HepG2 (cell line): ENCODE measurements around the gene KLF11.

Source experiments
- KAT7 ChIP-seq: IDR thresholded peaks from 2 replicates; pipeline ENCODE4 v1.6.1; 2018; ENCODE audit warnings: borderline replicate concordance, missing compliant biosample characterization
- MLLT10 ChIP-seq: sonication (generic); formaldehyde crosslinking; IDR thresholded peaks from 2 replicates; pipeline ENCODE4 v1.4.0; 2020; ENCODE audit warnings: missing genetic modification reagents
- PAF1 ChIP-seq: IDR thresholded peaks from 2 replicates; pipeline ENCODE4 v1.6.1; 2016; ENCODE audit warnings: missing genetic modification reagents, missing compliant biosample characterization
- PHF8 ChIP-seq: sonication (generic); formaldehyde crosslinking; IDR thresholded peaks from 2 replicates; pipeline ENCODE4 v1.5.0; 2020; ENCODE audit warnings: missing genetic modification reagents
- U2AF1 ChIP-seq: fragments of 200-400 bp; formaldehyde crosslinking; optimal IDR thresholded peaks from 2 replicates; pipeline ENCODE3; 2017; ENCODE audit warnings: mild to moderate bottlenecking, low read depth, low read length
- ZNF121 ChIP-seq: sonication (generic); formaldehyde crosslinking; IDR thresholded peaks from 2 replicates; pipeline ENCODE4 v1.5.0; 2020; ENCODE audit warnings: mild to moderate bottlenecking, missing genetic modification reagents
- ZNF510 ChIP-seq: sonication (generic); formaldehyde crosslinking; IDR thresholded peaks from 2 replicates; pipeline ENCODE4 v1.4.0; 2020; ENCODE audit warnings: low read depth, mild to moderate bottlenecking, missing genetic modification reagents

- no peak for TF ChIP-seq MLLT10 (CRISPR knock-in tag)
- no peak for TF ChIP-seq PAF1
- no peak for TF ChIP-seq KAT7
- no peak for TF ChIP-seq U2AF1
- no peak for TF ChIP-seq ZNF121 (CRISPR knock-in tag)
- no peak for TF ChIP-seq PHF8 (CRISPR knock-in tag)
- no peak for TF ChIP-seq ZNF510 (CRISPR knock-in tag)
Observed at GRCh38 chr2:10078001-10078400, 34.7 kb downstream of the KLF11 start.
